ENCODE results near the gene GNA15.
A peak's percentile ranks its signal among the peaks of the same experiment; 100 is the strongest.

GNA15 gene

DNA sequence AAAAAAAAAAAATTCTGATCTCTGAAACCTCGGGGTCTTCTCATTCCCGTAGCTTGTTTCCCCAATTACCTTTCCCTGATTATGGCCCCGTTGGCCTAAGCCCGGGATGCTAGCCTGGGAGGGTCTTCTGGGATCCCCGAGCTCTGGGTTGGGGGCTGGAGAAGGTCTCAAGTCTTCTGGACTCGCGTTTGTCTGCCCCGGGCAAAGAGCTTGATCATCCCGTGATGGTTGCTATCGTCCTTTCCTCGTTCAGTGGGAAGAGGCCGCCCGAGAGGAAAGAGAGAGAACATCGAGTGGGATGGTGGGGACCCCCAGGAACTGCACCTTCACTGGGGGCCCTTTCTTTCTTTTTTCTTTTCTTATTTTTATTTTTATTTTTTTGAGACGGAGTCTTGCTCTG lies 2.4 kb downstream of the GNA15 start:
- Histone ChIP-seq H3K4me3 (ENCODE audit: low read length in 2 of 2) (no peak overlapping the region), H4K91ac (ENCODE audit: low read depth, low read length, poor library complexity) (no peak overlapping the region), H3K79me1 (ENCODE audit: low read depth, low read length) (no peaks in the 10 kb centered on the region), H4K8ac (ENCODE audit: low read depth, low read length) (no peak overlapping the region), H3K9me3 (replicated peaks in 1 of 2; ENCODE audit: control insufficient read depth in 2 of 2, insufficient read depth in 1 of 2, low read depth in 1 of 2, low read length in 2 of 2) (no peaks in the 10 kb centered on the region), H3K9ac (ENCODE audit: low read depth, low read length, poor library complexity) (no peak overlapping the region), H3K4me2 (ENCODE audit: insufficient read depth, low read length, poor library complexity, severe bottlenecking) (no peak overlapping the region), H3K23ac (ENCODE audit: low read depth, low read length, poor library complexity) (no peak overlapping the region), H3K14ac (ENCODE audit: low read length) (no peak overlapping the region), H3K27ac (replicated peaks; ENCODE audit: low read length) (no peak overlapping the region), H2BK15ac (ENCODE audit: low read length) (no peak overlapping the region), H2AK5ac (ENCODE audit: low read depth, low read length) (no peak overlapping the region), H3K36me3 (replicated peaks in 1 of 2; ENCODE audit: control insufficient read depth in 2 of 2, insufficient read depth in 2 of 2, low read length in 2 of 2) (no peaks in the 10 kb centered on the region), H3K4ac (ENCODE audit: low read length) (no peak overlapping the region), H3K27me3 (ENCODE audit: control insufficient read depth in 3 of 3, insufficient read depth in 3 of 3, low read depth in 1 of 3, low read length in 3 of 3) (no peaks in the 10 kb centered on the region), H2BK120ac (ENCODE audit: low read depth, low read length) (no peak overlapping the region), H2BK12ac (ENCODE audit: low read length) (no peak overlapping the region), H3K4me1 (ENCODE audit: control insufficient read depth in 2 of 2, insufficient read depth in 1 of 2, low read depth in 1 of 2, low read length in 2 of 2) (no peaks in the 10 kb centered on the region), H3K18ac (ENCODE audit: low read length) (no peak overlapping the region), H2AFZ (ENCODE audit: low read length) (no peak overlapping the region), H2BK5ac (ENCODE audit: low read length) (no peak overlapping the region)
- no peak for DNase-seq (ENCODE audit: low spot score)
- WGBS, 2 donors (ENCODE audit: extremely low coverage in 2 of 2, insufficient read length in 2 of 2, insufficient replicate concordance in 1 of 2), result no CpG with 5 or more reads among the region's 15 CpGs

- H3K9me3 ChIP-seq (replicated peaks in 1 of 2; ENCODE audit: control insufficient read depth in 2 of 2, insufficient read depth in 1 of 2, low read depth in 1 of 2, low read length in 2 of 2), result no peaks in the 10 kb centered on the region
- H3K4me2 ChIP-seq (ENCODE audit: insufficient read depth, low read length, poor library complexity, severe bottlenecking), result no peak overlapping the region
- H4K8ac ChIP-seq (ENCODE audit: low read depth, low read length), result no peak overlapping the region
- H3K23ac ChIP-seq (ENCODE audit: low read depth, low read length, poor library complexity), result no peak overlapping the region
- no peak overlapping the region for H3K18ac ChIP-seq (ENCODE audit: low read length)
- H2BK5ac ChIP-seq (ENCODE audit: low read length), result no peak overlapping the region
- no peak overlapping the region for H3K4ac ChIP-seq (ENCODE audit: low read length)
- no peak overlapping the region for H2BK12ac ChIP-seq (ENCODE audit: low read length)
- H3K4me1 ChIP-seq (ENCODE audit: control insufficient read depth in 2 of 2, insufficient read depth in 1 of 2, low read depth in 1 of 2, low read length in 2 of 2), result no peaks in the 10 kb centered on the region
- no peaks in the 10 kb centered on the region for H3K79me1 ChIP-seq (ENCODE audit: low read depth, low read length)
- no peak for DNase-seq (ENCODE audit: low spot score)
- no peak overlapping the region for H3K9ac ChIP-seq (ENCODE audit: low read depth, low read length, poor library complexity)
- no peak overlapping the region for H2BK15ac ChIP-seq (ENCODE audit: low read length)
- H4K91ac ChIP-seq (ENCODE audit: low read depth, low read length, poor library complexity), result no peak overlapping the region
- H2AK5ac ChIP-seq (ENCODE audit: low read depth, low read length), result no peak overlapping the region
- H3K36me3 ChIP-seq (replicated peaks in 1 of 2; ENCODE audit: control insufficient read depth in 2 of 2, insufficient read depth in 2 of 2, low read length in 2 of 2), result no peaks in the 10 kb centered on the region
- H3K4me3 ChIP-seq (ENCODE audit: low read length in 2 of 2), result no peak overlapping the region
- H2AFZ ChIP-seq (ENCODE audit: low read length), result no peak overlapping the region
- no peak overlapping the region for H3K27ac ChIP-seq (replicated peaks; ENCODE audit: low read length)
- H2BK120ac ChIP-seq (ENCODE audit: low read depth, low read length), result no peak overlapping the region
- H3K27me3 ChIP-seq (ENCODE audit: control insufficient read depth in 3 of 3, insufficient read depth in 3 of 3, low read depth in 1 of 3, low read length in 3 of 3), result no peaks in the 10 kb centered on the region
- H3K14ac ChIP-seq (ENCODE audit: low read length), result no peak overlapping the region
These were observed 4.8 kb downstream of the GNA15 start for GRCh38 chr19:3140667-3141038.

DNA sequence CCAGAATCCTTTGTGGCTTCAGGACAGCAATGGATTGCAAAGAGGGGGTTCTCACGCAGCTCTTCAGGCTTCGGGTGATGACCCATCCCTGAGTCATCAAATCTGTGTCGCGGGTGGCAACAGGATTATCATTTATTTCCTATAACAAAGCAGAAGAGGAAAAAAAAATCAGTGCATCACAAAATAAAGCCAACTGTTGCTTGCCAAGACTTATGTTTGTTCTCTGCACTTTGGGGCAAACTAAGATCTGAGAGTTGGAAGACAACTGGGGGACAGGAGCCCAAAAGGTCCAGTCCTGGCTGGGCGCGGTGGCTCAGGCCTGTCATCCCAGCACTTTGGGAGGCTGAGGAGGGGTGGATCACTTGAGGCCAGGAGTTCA lies 6.4 kb downstream of the GNA15 start:
- Histone ChIP-seq H3K4ac (ENCODE audit: low read length) (no peak overlapping the region), H3K23ac (ENCODE audit: low read depth, low read length, poor library complexity) (no peak overlapping the region), H3K4me3 (ENCODE audit: low read length in 2 of 2) (no peak overlapping the region), H3K36me3 (replicated peaks in 1 of 2; ENCODE audit: control insufficient read depth in 2 of 2, insufficient read depth in 2 of 2, low read length in 2 of 2) (no peaks in the 10 kb centered on the region), H4K8ac (ENCODE audit: low read depth, low read length) (no peak overlapping the region), H4K91ac (ENCODE audit: low read depth, low read length, poor library complexity) (no peak overlapping the region), H3K18ac (ENCODE audit: low read length) (no peak overlapping the region), H2BK12ac (ENCODE audit: low read length) (no peak overlapping the region), H2BK120ac (ENCODE audit: low read depth, low read length) (no peak overlapping the region), H3K4me1 (ENCODE audit: control insufficient read depth in 2 of 2, insufficient read depth in 1 of 2, low read depth in 1 of 2, low read length in 2 of 2) (no peaks in the 10 kb centered on the region), H2BK15ac (ENCODE audit: low read length) (peak overlapping the region; percentile 39), H3K9ac (ENCODE audit: low read depth, low read length, poor library complexity) (no peak overlapping the region), H3K27me3 (ENCODE audit: control insufficient read depth in 3 of 3, insufficient read depth in 3 of 3, low read depth in 1 of 3, low read length in 3 of 3) (no peaks in the 10 kb centered on the region), H2AK5ac (ENCODE audit: low read depth, low read length) (peak overlapping the region; percentile 78), H3K27ac (replicated peaks; ENCODE audit: low read length) (no peak overlapping the region), H3K14ac (ENCODE audit: low read length) (no peak overlapping the region), H3K9me3 (replicated peaks in 1 of 2; ENCODE audit: control insufficient read depth in 2 of 2, insufficient read depth in 1 of 2, low read depth in 1 of 2, low read length in 2 of 2) (no peaks in the 10 kb centered on the region), H3K4me2 (ENCODE audit: insufficient read depth, low read length, poor library complexity, severe bottlenecking) (no peak overlapping the region), H2BK5ac (ENCODE audit: low read length) (no peak overlapping the region), H3K79me1 (ENCODE audit: low read depth, low read length) (no peaks in the 10 kb centered on the region), H2AFZ (ENCODE audit: low read length) (peak overlapping the region; percentile 68)
- no peak for DNase-seq (ENCODE audit: low spot score)
- no CpG with 5 or more reads among the region's 6 CpGs for WGBS, 2 donors (ENCODE audit: extremely low coverage in 2 of 2, insufficient read length in 2 of 2, insufficient replicate concordance in 1 of 2)

- WGBS, 2 donors (ENCODE audit: extremely low coverage in 2 of 2, insufficient read length in 2 of 2, insufficient replicate concordance in 1 of 2), result no CpG with 5 or more reads among the region's 11 CpGs
- no peak overlapping the region for H3K18ac ChIP-seq (ENCODE audit: low read length)
- no peak overlapping the region for H2BK5ac ChIP-seq (ENCODE audit: low read length)
- no peak overlapping the region for H2AFZ ChIP-seq (ENCODE audit: low read length)
- H2BK15ac ChIP-seq (ENCODE audit: low read length), result no peak overlapping the region
- H3K9me3 ChIP-seq (replicated peaks in 1 of 2; ENCODE audit: control insufficient read depth in 2 of 2, insufficient read depth in 1 of 2, low read depth in 1 of 2, low read length in 2 of 2), result no peaks in the 10 kb centered on the region
- no peak overlapping the region for H3K27ac ChIP-seq (replicated peaks; ENCODE audit: low read length)
- no peak overlapping the region for H2AK5ac ChIP-seq (ENCODE audit: low read depth, low read length)
- no peaks in the 10 kb centered on the region for H3K4me1 ChIP-seq (ENCODE audit: control insufficient read depth in 2 of 2, insufficient read depth in 1 of 2, low read depth in 1 of 2, low read length in 2 of 2)
- no peak overlapping the region for H3K14ac ChIP-seq (ENCODE audit: low read length)
- no peak overlapping the region for H4K91ac ChIP-seq (ENCODE audit: low read depth, low read length, poor library complexity)
- DNase-seq (ENCODE audit: low spot score), result no peak
- no peak overlapping the region for H3K4me2 ChIP-seq (ENCODE audit: insufficient read depth, low read length, poor library complexity, severe bottlenecking)
- H2BK12ac ChIP-seq (ENCODE audit: low read length), result no peak overlapping the region
- no peaks in the 10 kb centered on the region for H3K36me3 ChIP-seq (replicated peaks in 1 of 2; ENCODE audit: control insufficient read depth in 2 of 2, insufficient read depth in 2 of 2, low read length in 2 of 2)
- no peak overlapping the region for H4K8ac ChIP-seq (ENCODE audit: low read depth, low read length)
- H3K79me1 ChIP-seq (ENCODE audit: low read depth, low read length), result no peaks in the 10 kb centered on the region
- H3K4me3 ChIP-seq (ENCODE audit: low read length in 2 of 2), result no peak overlapping the region
- H3K4ac ChIP-seq (ENCODE audit: low read length), result no peak overlapping the region
- H3K9ac ChIP-seq (ENCODE audit: low read depth, low read length, poor library complexity), result no peak overlapping the region
- no peak overlapping the region for H2BK120ac ChIP-seq (ENCODE audit: low read depth, low read length)
- no peaks in the 10 kb centered on the region for H3K27me3 ChIP-seq (ENCODE audit: control insufficient read depth in 3 of 3, insufficient read depth in 3 of 3, low read depth in 1 of 3, low read length in 3 of 3)
- H3K23ac ChIP-seq (ENCODE audit: low read depth, low read length, poor library complexity), result no peak overlapping the region
These were observed 7.0 kb downstream of the GNA15 start for GRCh38 chr19:3142781-3143337.

Measured in neuronal stem cell (in vitro differentiated cells).